HCT116 (cell line): ENCODE data around the gene RAB19. TPM values are rescaled to one million over a fixed set of nuclear protein-coding genes. Genes with fewer than 3 reads are reported as not detected.

Experiments used
- ATAC-seq: fragments of 200-7000 bp; cut with Tn5 transposase; 2 replicates; pipeline ENCODE4 v1.9.1; 2020; ENCODE audit warnings: mild to moderate bottlenecking, moderate library complexity
- BruUV-seq: library from RNA; stranded (reverse); fragments of 400-500 nt; replicated peaks from 2 replicates; lab custom pipeline; 2021; lab: Mats Ljungman, UMichigan
- CTCF ChIA-PET: fragments of 300-600 bp; sonication (Branson Sonifier 250); formaldehyde crosslinking; loops from one replicate; lab custom pipeline; 2021; ENCODE audit warnings: antibody characterized with exemption; lab: Charles Lee
- POLR2A ChIA-PET: fragments of 300-600, 350-600 bp; sonication (Branson Sonifier 250); formaldehyde crosslinking; loops from one replicate; lab custom pipeline; 2021; ENCODE audit warnings: antibody characterized with exemption; lab: Charles Lee
- RAD21 ChIA-PET, 2 experiments: fragments of 300-600 bp; sonication (Branson Sonifier 250); formaldehyde crosslinking; loops; one replicate each; lab custom pipeline; 2023; ENCODE audit warnings: low total read pairs in 2 of 2; ENCODE audit not compliant: uncharacterized antibody in 2 of 2, unreplicated experiment in 2 of 2, low non-redundant PET in 1 of 2; lab: Charles Lee
- DNase-seq: peaks from one replicate; pipeline ENCODE4 v3.0.0-alpha.2; 2010; ENCODE audit warnings: low read depth, low spot score
- H2AFZ ChIP-seq: fragments of 200-600 bp; shearing (Covaris generic), sonication (generic); 2 replicates; pipeline ENCODE4 v1.6.1; 2017; ENCODE audit warnings: low read depth, mixed run types, mixed read lengths, antibody characterized with exemption, low read length; ENCODE audit not compliant: poor library complexity, severe bottlenecking
- H3K27ac ChIP-seq: 2 replicates; pipeline ENCODE4 v1.5.1; 2012; ENCODE audit warnings: low read depth, low read length
- H3K27me3 ChIP-seq: fragments of 200-600 bp; sonication (generic); 2 replicates; pipeline ENCODE4 v1.6.1; 2016; ENCODE audit warnings: mixed run types, low read length, mixed read lengths; ENCODE audit not compliant: insufficient read depth
- H3K36me3 ChIP-seq, 2 experiments: fragments of 200-500 bp in 1 of 2; fragments of 200-600 bp in 1 of 2; sonication (Bioruptor generic) in 1 of 2; sonication (generic) in 1 of 2; 2 replicates each; pipeline versions ENCODE4 v1.5.1 to v1.6.1; 2014 to 2016; ENCODE audit warnings: low read length in 2 of 2, inconsistent platforms in 1 of 2, mixed read lengths in 1 of 2, mixed run types in 1 of 2; ENCODE audit not compliant: insufficient read depth in 2 of 2, control insufficient read depth in 1 of 2
- H3K4me1 ChIP-seq, 2 experiments: fragments of 200-600 bp in 1 of 2; sonication (generic) in 1 of 2; 2 replicates each; pipeline versions ENCODE4 v1.5.1 to v1.6.1; 2012 to 2017; ENCODE audit warnings: low read length in 2 of 2, inconsistent platforms in 1 of 2, mild to moderate bottlenecking in 1 of 2, mixed read lengths in 1 of 2, mixed run types in 1 of 2, moderate library complexity in 1 of 2; ENCODE audit not compliant: insufficient read depth in 2 of 2, control insufficient read depth in 1 of 2
- H3K4me2 ChIP-seq: fragments of 200-600 bp; sonication (generic); 2 replicates; pipeline ENCODE4 v1.6.1; 2017; ENCODE audit warnings: mixed run types, low read length, mixed read lengths
- H3K4me3 ChIP-seq, 2 experiments: fragments of 200-600 bp in 1 of 2; sonication (generic) in 1 of 2; replicated peaks in 1 of 2; 2 replicates each; pipeline ENCODE4 v1.5.1; 2011 to 2016; ENCODE audit warnings: low read length in 2 of 2, control low read depth in 1 of 2, low read depth in 1 of 2, mild to moderate bottlenecking in 1 of 2, mixed read lengths in 1 of 2, mixed run types in 1 of 2
- H3K79me2 ChIP-seq: fragments of 200-600 bp; sonication (generic); 2 replicates; pipeline ENCODE4 v1.6.1; 2017; ENCODE audit warnings: mild to moderate bottlenecking, mixed run types, low read length, moderate library complexity, mixed read lengths; ENCODE audit not compliant: insufficient read depth
- H3K9ac ChIP-seq: fragments of 200-600 bp; sonication (generic); 2 replicates; pipeline ENCODE4 v1.6.1; 2016; ENCODE audit warnings: low read length, mixed read lengths
- H3K9me2 ChIP-seq: fragments of 200-600 bp; sonication (generic), shearing (Covaris generic); 2 replicates; pipeline ENCODE4 v1.6.1; 2017; ENCODE audit warnings: mixed run types, mild to moderate bottlenecking, moderate library complexity; ENCODE audit not compliant: insufficient read depth
- H3K9me3 ChIP-seq, 2 experiments: fragments of 200-500 bp in 1 of 2; fragments of 200-600 bp in 1 of 2; sonication (Bioruptor generic) in 1 of 2; sonication (generic) in 1 of 2; 2 replicates each; pipeline ENCODE4 v1.6.1; 2014 to 2017; ENCODE audit warnings: low read length in 2 of 2, mixed read lengths in 2 of 2, inconsistent platforms in 1 of 2, low read depth in 1 of 2, mild to moderate bottlenecking in 1 of 2, mixed run types in 1 of 2, moderate library complexity in 1 of 2; ENCODE audit not compliant: control insufficient read depth in 1 of 2, insufficient read depth in 1 of 2
- H4K20me1 ChIP-seq: fragments of 200-600 bp; sonication (generic), shearing (Covaris generic); 2 replicates; pipeline ENCODE4 v1.6.1; 2017; ENCODE audit warnings: mixed run types, mild to moderate bottlenecking, moderate library complexity; ENCODE audit not compliant: insufficient read depth
- ATF3 ChIP-seq: IDR thresholded peaks from 2 replicates; pipeline ENCODE4 v1.6.1; 2012
- MAX ChIP-seq: IDR thresholded peaks from 2 replicates; pipeline ENCODE4 v1.6.1; 2012
- REST ChIP-seq: IDR thresholded peaks from 2 replicates; pipeline ENCODE4 v1.6.1; 2012; ENCODE audit warnings: low read depth
- ZFX ChIP-seq: fragments of 450-650 bp; IDR thresholded peaks from 2 replicates; pipeline ENCODE4 v1.6.1; 2017
- intact Hi-C: fragments of 100-400 bp; cut with micrococcal nuclease; formaldehyde crosslinking; loops from 2 replicates; pipeline ENCODE4 v1.10.0; 2022
- total RNA-seq: library from RNA; stranded (reverse); gene quantifications from one replicate; pipeline ENCODE4 v1.2.1, GENCODE V29; 2021; ENCODE audit not compliant: unreplicated experiment

The RAB19 gene
- total RNA-seq, 1 experiment from 2014 or later, result 2.6 TPM

- no peaks in the 10 kb centered on the region for H3K79me2 ChIP-seq
- H3K27me3 ChIP-seq, result no peaks in the 10 kb centered on the region
- no peaks in the 10 kb centered on the region for H3K9me2 ChIP-seq
- no peak overlapping the region for H2AFZ ChIP-seq
- H3K36me3 ChIP-seq, result no peaks in the 10 kb centered on the region
- H3K4me2 ChIP-seq, result no peak overlapping the region
- H3K4me1 ChIP-seq, result peaks cover 4 to 6% of the 10 kb centered on the region in 2 experiments
- TF ChIP-seq REST (no peak), MAX (no peak)
- DNase-seq, result no peak
- H3K9ac ChIP-seq, result no peak overlapping the region
- POLR2A ChIA-PET, result no interaction called here
- no peak overlapping the region for H3K27ac ChIP-seq
- no peaks in the 10 kb centered on the region for H4K20me1 ChIP-seq
- no peaks in the 10 kb centered on the region for H3K9me3 ChIP-seq
- no peak overlapping the region for H3K4me3 ChIP-seq
- no TSS peak for BruUV-seq
- RAD21 ChIA-PET, result no interaction called here
- CTCF ChIA-PET, result no interaction called here
- no peak for ATAC-seq
- intact Hi-C loops, result loop anchor here (10.0 kb wide), 1 partner anchor 266 kb away; the partner anchor contains the start of gene KDM7A
These were observed 36.7 kb downstream of the RAB19 start for GRCh38 chr7:140440593-140440992.

GRCh38 chr7:140441519-140441918 lies 37.7 kb downstream of the RAB19 start:
- Histone ChIP-seq H3K27ac (no peak overlapping the region), H4K20me1 (no peaks in the 10 kb centered on the region), H3K4me2 (no peak overlapping the region), H3K36me3 (no peaks in the 10 kb centered on the region), H3K27me3 (no peaks in the 10 kb centered on the region), H2AFZ (no peak overlapping the region), H3K4me1 (peaks cover 4 to 6% of the 10 kb centered on the region in 2 experiments), H3K4me3 (no peak overlapping the region), H3K9ac (no peak overlapping the region), H3K9me2 (no peaks in the 10 kb centered on the region), H3K79me2 (no peaks in the 10 kb centered on the region), H3K9me3 (no peaks in the 10 kb centered on the region)
- RAD21 ChIA-PET, result no interaction called here
- TF ChIP-seq ZFX (no peak), ATF3 (no peak)
- POLR2A ChIA-PET, result no interaction called here
- no peak for ATAC-seq
- DNase-seq, result no peak
- CTCF ChIA-PET, result no interaction called here
- intact Hi-C loops, result loop anchor here (10.0 kb wide), 1 partner anchor 267 kb away; the partner anchor contains the start of gene KDM7A
- BruUV-seq, result no TSS peak
